Gastrocnemius medialis (tissue), 4 donors: Measurements from ENCODE around the gene NRN1. TPM values are rescaled to one million over a fixed set of nuclear protein-coding genes. Genes with fewer than 3 reads are reported as not detected.

ENCODE experiments used
- ATAC-seq, 2 donors: fragments of 150-250 bp; one replicate each; pipeline ENCODE4 v1.9.1; 2016
- DNase-seq, 2 donors: peaks; one replicate each; pipeline ENCODE4 v3.0.0-alpha.2; 2019
- H3K27ac ChIP-seq, 4 donors: fragments of 200-600 bp; sonication (generic); 1 replicate in 1 of 4; 2 replicates in 3 of 4; pipeline ENCODE4 v1.5.1; 2016 to 2018; ENCODE audit warnings: mild to moderate bottlenecking in 2 of 4, moderate library complexity in 1 of 4
- H3K27me3 ChIP-seq, 3 donors: fragments of 200-600 bp; sonication (generic) in 2 of 3; 1 replicate in 1 of 3; 2 replicates in 2 of 3; pipeline versions ENCODE4 v1.5.1 to v1.6.0; 2016 to 2019; ENCODE audit warnings: mild to moderate bottlenecking in 1 of 3, moderate library complexity in 1 of 3
- H3K36me3 ChIP-seq, 2 donors: fragments of 200-600 bp; sonication (generic) in 1 of 2; one replicate each; pipeline ENCODE4 v1.5.1; 2017 to 2018
- H3K4me1 ChIP-seq, 2 donors: fragments of 200-600 bp; sonication (generic) in 1 of 2; one replicate each; pipeline ENCODE4 v1.5.1; 2016 to 2017; ENCODE audit warnings: mild to moderate bottlenecking in 2 of 2
- H3K4me3 ChIP-seq, 4 donors: fragments of 200-600 bp; sonication (generic) in 3 of 4; 1 replicate in 1 of 4; 2 replicates in 3 of 4; pipeline ENCODE4 v1.5.1; 2016 to 2019; ENCODE audit warnings: mild to moderate bottlenecking in 2 of 4
- H3K9me3 ChIP-seq, 3 donors: fragments of 200-600 bp; sonication (generic) in 2 of 3; 1 replicate in 1 of 3; 2 replicates in 2 of 3; pipeline ENCODE4 v1.5.1; 2016 to 2019
- POLR2A ChIP-seq, 2 donors: fragments of 450-650 bp; IDR thresholded peaks; one replicate each; pipeline ENCODE4 v1.6.1; 2017; ENCODE audit warnings: antibody characterized with exemption in 2 of 2, mild to moderate bottlenecking in 2 of 2, moderate library complexity in 2 of 2
- in situ Hi-C, 4 donors: fragments of 200-750 bp; cut with MboI; loops; one replicate each; pipeline versions ENCODE4 v1.15.0 to v1.8.0; 2017; ENCODE audit warnings: low sequenced_read_pairs in 4 of 4
- intact Hi-C: fragments of 100-400 bp; cut with DNase I; formaldehyde crosslinking; loops from one replicate; pipeline ENCODE4 v1.15.1; 2023; ENCODE audit warnings: low total_unique reads
- total RNA-seq, 4 donors: library from RNA; depleted of rRNA; stranded (reverse); fragments of >200 nt; gene quantifications; one replicate each; pipeline versions ENCODE4 v1.1.0 to v1.2.3, GENCODE V29; 2016
- TF ChIP-seq, protein P1 (sequence below), 5 experiments: fragments of 450-650 bp in 3 of 5; fragments of 200-600 bp in 2 of 5; sonication (generic) in 2 of 5; IDR thresholded peaks in 4 of 5; conservative IDR thresholded peaks in 1 of 5; 1 replicate in 4 of 5; 2 replicates in 1 of 5; pipeline ENCODE4 v1.5.1; 2016 to 2019; ENCODE audit warnings: antibody characterized with exemption in 5 of 5, mild to moderate bottlenecking in 3 of 5, moderate library complexity in 3 of 5

NRN1 gene
- total RNA-seq, 4 donors from 2014 or later: 6.4 to 9.9 (median 6.8) TPM

GRCh38 chr6:6005051-6006005 lies 1.4 kb downstream of the NRN1 start:
- H3K4me3 ChIP-seq: peak overlapping the region; percentile 47 to 66 (median 54)
- H3K27me3 ChIP-seq: peaks cover 89 to 99% (median 95%) of the 10 kb centered on the region in 3 donors
- intact Hi-C loops (loop anchor here (5.0 to 10.0 kb wide), 2 partner anchors 261 to 533 kb away; no protein-coding TSS in a partner anchor), in situ Hi-C loops (loop anchor here in 1 of 4 donors (25.0 kb wide), 1 partner anchor 543 kb away; no protein-coding TSS in a partner anchor)
- TF ChIP-seq POLR2A (IDR thresholded peaks at IDR 0.05): no peak
- TF ChIP-seq, protein P1, sequence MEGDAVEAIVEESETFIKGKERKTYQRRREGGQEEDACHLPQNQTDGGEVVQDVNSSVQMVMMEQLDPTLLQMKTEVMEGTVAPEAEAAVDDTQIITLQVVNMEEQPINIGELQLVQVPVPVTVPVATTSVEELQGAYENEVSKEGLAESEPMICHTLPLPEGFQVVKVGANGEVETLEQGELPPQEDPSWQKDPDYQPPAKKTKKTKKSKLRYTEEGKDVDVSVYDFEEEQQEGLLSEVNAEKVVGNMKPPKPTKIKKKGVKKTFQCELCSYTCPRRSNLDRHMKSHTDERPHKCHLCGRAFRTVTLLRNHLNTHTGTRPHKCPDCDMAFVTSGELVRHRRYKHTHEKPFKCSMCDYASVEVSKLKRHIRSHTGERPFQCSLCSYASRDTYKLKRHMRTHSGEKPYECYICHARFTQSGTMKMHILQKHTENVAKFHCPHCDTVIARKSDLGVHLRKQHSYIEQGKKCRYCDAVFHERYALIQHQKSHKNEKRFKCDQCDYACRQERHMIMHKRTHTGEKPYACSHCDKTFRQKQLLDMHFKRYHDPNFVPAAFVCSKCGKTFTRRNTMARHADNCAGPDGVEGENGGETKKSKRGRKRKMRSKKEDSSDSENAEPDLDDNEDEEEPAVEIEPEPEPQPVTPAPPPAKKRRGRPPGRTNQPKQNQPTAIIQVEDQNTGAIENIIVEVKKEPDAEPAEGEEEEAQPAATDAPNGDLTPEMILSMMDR (IDR thresholded peaks at IDR 0.05 in 4 of 5, conservative IDR thresholded peaks at IDR 0.05 in 1 of 5): no peak
- H3K36me3 ChIP-seq: no peaks in the 10 kb centered on the region
- ATAC-seq (no peak), DNase-seq (no peak)
- H3K27ac ChIP-seq: peak overlapping the region in 3 of 4 donors; percentile 73 to 79 (median 76)
- peaks cover 38 to 44% of the 10 kb centered on the region in 2 donors for H3K4me1 ChIP-seq
- no peaks in the 10 kb centered on the region for H3K9me3 ChIP-seq

DNA sequence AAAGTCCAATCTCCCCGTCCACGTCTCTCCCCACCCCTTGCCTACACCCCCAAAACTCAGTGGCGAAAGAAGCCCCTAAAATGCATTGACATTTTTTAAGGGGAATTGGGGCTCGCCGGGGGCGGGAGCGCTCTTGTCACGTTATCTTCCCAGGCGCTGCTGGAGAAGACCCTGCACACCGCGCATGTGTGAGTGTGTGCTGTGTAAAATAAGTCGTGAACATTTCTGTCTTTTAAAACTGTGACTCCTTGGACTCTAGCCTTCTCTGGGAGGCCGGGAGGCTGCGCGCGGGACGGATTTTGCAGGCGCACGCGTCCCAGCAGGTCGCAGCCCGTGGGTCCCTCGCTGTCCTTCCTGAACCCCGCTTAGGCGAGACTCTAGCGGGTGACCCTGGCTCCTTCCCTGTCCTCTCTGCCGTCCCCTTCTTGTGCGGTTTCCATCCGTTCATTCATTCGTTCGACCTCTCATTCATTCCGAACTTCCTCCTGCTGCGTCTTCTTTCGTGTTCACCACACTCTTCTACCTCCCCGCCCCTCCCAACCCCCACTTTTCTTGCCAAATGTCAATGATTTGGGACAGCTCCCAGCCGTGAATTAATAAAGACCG lies 2.2 kb downstream of the NRN1 start:
- ATAC-seq (no peak), DNase-seq (no peak)
- Histone ChIP-seq H3K9me3 (no peaks in the 10 kb centered on the region), H3K27me3 (peaks cover 89 to 100% (median 95%) of the 10 kb centered on the region in 3 donors), H3K27ac (peak overlapping the region in 3 of 4 donors; percentile 58 to 73 (median 70)), H3K36me3 (no peaks in the 10 kb centered on the region), H3K4me3 (peak overlapping the region; percentile 35 to 56 (median 50)), H3K4me1 (peaks cover 38 to 44% of the 10 kb centered on the region in 2 donors)
- TF ChIP-seq, protein P1 (IDR thresholded peaks at IDR 0.05 in 4 of 5, conservative IDR thresholded peaks at IDR 0.05 in 1 of 5): no peak
- no peak for TF ChIP-seq POLR2A (IDR thresholded peaks at IDR 0.05)
- intact Hi-C loops (loop anchor here (10.0 kb wide), 1 partner anchor 260 kb away; no protein-coding TSS in a partner anchor), in situ Hi-C loops (loop anchor here in 1 of 4 donors (25.0 kb wide), 1 partner anchor 542 kb away; no protein-coding TSS in a partner anchor)

GRCh38 chr6:6003621-6004366 lies 2.9 kb downstream of the NRN1 start:
- intact Hi-C loops: loop anchor here (10.0 kb wide), 1 partner anchor 259 kb away; no protein-coding TSS in a partner anchor
- Histone ChIP-seq H3K36me3 (no peaks in the 10 kb centered on the region), H3K9me3 (no peaks in the 10 kb centered on the region), H3K27me3 (peaks cover 90 to 100% (median 95%) of the 10 kb centered on the region in 3 donors), H3K4me1 (peaks cover 39 to 40% of the 10 kb centered on the region in 2 donors), H3K27ac (peak overlapping the region; percentile 35 to 73 (median 64)), H3K4me3 (peak overlapping the region; percentile 35 to 56 (median 50))
- in situ Hi-C loops: loop anchor here in 1 of 4 donors (25.0 kb wide), 1 partner anchor 541 kb away; no protein-coding TSS in a partner anchor
- ATAC-seq (no peak), DNase-seq (no peak)
- peak in 1 of 2 donors; percentile 49 for TF ChIP-seq POLR2A (IDR thresholded peaks at IDR 0.05)
- TF ChIP-seq, protein P1 (IDR thresholded peaks at IDR 0.05 in 4 of 5, conservative IDR thresholded peaks at IDR 0.05 in 1 of 5): no peak
